GM19468 (cell line): ENCODE measurements around the gene ENTPD8.
"Not testable (repeated sequence)": the region's sequence is repeated elsewhere in the genome, so short reads cannot be mapped to it uniquely, and the experiment has no call there.

ENCODE experiments used
- ATAC-seq: cut with Tn5 transposase; IDR thresholded peaks from one replicate; pipeline ENCODE4 v1.9.1; 2021; ENCODE audit warnings: mild to moderate bottlenecking, moderate library complexity, moderate number of reproducible peaks; ENCODE audit not compliant: unreplicated experiment; ENCODE audit errors: extremely low read depth

ENTPD8 gene

DNA sequence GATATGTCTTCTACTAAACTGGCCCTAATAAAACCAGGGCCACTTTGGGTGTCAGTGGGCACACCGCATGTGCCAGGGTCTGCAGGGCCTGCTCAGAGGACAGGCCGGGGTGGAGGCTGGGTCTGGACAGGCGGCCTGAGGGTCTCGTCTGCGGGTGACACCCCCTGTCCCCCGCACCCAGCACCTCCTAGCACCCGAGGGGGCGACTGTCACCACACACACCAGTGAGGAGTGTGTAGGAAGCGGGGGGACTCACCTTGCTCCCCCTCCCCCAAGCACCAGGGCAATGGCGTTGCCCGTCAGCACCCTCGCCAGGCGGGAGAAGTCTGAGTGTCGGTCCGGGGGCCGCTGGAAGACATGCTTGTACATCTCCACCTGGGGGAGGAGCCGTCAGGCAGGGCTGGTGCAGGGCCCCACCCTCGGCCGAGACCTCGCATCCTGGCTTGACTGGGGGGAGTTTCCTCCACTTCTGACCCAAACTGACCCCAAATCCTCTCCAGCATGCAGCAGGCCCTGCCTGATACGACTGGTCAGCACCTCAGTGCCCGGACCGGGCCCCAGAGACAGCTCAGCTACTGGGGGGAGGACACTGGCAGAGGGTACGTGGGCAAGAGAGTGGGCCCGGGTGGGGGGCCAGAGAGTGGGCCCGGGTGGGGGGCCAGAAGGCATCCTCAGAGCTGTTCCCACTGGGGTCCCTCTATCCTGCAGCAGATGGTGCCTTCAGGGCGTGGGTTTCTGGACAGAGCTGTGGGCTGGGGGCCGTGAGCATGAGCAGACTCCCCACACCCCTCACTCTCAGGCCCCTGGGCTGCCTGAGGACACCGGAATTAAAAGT lies 36.8 kb upstream of the ENTPD8 start:
- ATAC-seq = no peak

DNA sequence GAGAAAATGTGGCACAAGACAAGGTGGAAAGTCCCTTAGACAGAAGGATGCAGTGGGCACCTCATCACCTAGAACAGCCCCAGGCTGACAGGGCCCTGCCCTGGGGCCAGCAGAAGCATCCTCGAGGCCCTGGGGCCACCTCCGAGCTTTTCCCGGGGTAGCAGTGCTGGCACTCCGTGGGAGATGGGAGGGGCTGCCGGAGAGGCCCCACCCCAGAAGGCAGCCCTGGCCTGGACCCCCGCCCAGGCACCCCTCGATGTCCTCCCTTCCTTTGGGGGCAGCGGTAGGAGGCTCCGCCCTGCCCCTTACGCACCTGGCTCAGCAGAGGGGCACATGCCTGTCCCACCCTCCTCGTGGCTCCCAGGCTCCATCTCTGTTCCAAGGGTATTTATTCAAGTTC lies 35.7 kb upstream of the ENTPD8 start:
- ATAC-seq = no peak

DNA sequence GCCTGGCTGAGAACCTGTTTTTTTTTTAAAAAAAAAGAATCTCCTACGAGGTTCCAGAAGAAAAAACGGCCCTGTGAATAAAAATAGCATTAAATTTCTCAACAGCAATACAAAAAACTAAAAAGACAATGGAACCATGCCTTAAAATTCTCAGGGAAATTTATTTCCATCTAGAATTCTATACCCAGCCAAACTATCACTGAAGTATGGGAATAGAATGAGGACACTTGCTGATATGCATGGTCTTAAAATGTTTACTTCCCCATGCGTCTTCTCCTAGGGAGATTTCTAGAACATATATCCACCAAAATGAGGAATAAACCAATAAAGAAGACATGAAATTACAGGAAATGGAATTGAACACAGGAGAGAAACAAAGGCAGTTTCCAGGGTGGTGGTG lies 34.5 kb upstream of the ENTPD8 start:
- ATAC-seq = no peak

DNA sequence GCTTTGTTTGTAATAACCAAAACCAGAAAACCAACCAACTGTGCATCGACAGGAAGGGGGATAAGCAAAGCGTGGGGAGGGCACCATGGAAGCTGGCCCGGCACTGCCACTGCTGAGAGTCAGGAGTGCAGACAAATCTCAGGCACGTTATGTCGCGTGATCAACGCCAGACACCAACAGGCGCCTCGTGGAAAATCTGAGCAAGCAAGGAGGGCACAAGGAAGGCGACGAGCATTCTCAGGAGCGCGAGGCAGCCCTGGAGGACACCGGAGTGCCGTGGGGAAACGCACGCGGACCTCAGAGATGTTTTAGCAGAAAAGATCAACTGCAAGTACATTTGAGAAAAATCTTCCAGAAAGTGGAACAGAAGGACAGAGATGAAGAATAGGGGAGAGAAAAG lies 33.1 kb upstream of the ENTPD8 start:
- ATAC-seq = no peak

DNA sequence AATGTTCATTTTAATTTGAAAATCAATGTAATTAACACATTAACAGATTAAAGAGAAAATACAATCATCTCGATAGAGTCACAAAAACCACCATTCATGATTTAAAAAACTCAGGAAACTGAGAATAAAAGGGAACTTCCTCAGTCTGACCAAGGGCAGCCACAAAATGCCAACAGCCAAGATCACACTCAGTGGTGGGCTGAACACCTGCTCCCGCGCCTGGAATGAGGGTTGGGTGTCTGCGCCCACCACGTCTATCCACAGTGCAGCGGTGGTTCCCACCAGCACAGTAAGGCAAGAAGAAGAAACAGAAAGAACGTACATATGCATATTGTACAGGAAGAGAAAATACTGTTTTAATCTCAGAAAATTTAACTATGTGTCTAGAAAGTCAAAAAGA lies 29.6 kb upstream of the ENTPD8 start:
- ATAC-seq = no peak

DNA sequence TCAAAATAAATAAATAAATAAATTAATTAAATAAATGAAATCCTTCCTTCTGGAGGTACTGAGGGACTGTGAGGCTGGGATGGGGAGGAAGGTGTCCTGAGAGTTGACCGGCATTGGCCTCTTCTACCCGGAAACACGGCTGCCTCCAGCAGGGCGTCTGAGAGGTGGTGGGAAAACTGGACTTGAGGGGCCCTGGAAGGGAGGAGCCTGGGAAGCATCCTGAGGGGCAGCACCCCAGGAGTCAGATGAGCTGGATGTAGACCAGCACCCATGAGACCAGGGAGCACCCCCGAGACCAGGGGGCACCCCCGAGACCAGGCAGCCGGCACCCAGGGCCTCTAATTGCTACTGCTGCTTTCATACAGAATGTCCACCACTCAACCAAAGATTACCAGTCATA lies 26.7 kb upstream of the ENTPD8 start:
- ATAC-seq = no peak

DNA sequence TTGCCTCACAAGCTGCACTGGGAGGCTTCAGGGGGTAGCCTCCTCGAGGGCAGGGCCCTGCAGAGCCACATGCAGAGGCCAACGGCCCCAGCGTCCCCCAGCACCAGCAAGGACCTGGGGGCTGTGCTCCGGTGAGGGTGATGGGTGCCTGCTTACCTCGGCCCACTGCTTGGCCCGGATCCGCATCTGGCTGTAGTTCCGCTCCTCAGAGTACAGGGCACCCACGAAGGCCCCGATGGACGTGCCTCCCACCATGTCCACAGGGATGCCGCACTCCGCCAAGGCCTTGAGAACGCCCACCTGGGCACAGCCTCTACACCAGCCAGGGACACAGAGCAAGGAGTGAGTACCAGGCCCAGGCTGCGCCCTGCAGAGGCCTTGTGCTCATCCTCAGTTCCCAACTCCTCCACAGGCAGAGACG lies 26.0 kb upstream of the ENTPD8 start:
- ATAC-seq = no peak

DNA sequence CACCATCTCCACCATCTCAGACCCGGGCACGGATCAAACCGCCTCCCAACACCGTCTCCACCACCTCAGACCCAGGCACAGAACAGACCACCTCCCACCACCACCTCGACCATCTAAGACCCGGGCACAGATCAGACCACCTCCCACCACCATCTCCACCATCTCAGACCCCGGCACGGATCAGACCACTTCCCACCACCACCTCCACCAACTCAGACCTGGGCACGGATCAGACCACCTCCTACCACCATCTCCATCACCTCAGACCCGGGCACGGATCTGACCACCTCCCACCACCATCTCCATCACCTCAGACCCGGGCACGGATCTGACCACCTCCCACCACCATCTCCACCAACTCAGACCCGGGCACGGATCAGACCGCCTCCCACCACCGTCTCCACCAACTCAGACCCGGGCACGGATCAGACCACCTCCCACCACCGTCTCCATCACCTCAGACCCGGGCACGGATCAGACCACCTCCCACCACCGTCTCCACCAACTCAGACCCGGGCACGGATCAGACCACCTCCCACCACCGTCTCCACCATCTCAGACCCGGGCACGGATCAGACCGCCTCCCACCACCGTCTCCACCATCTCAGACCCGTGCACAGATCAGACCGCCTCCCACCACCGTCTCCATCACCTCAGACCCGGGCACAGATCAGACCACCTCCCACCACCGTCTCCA lies 25.4 kb upstream of the ENTPD8 start:
- ATAC-seq = not testable (repeated sequence)

DNA sequence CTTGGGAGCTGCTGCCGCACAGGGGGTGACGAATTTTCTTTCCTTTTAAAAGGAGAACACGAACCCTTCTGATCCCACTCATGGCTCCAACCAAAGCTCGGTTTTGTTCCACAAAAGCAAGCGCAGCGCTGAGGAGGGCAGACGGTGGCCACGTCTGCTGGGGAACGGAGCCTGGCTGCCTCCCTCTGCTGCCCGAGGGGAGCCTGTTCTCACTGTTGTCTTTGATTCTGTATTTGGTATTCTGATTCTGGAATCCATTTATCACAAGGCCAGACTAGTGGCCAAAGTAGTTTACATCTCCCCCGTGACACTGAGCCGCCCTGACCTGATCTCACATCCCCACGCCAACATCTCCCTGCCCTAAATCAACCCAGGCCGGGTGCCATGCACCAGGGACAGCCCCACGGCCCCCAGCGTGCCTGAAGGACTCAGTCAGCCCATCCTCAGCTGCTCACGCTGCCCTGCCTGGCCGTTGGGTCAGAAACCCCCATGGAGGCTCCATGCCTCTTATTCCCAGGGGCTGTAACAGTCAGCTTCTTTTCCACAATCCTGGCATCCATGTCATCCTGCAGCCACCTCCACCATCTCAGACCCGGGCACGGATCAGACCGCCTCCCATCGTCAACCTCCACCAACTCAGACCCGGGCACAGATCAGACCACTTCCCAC lies 24.7 kb upstream of the ENTPD8 start:
- ATAC-seq = no peak

DNA sequence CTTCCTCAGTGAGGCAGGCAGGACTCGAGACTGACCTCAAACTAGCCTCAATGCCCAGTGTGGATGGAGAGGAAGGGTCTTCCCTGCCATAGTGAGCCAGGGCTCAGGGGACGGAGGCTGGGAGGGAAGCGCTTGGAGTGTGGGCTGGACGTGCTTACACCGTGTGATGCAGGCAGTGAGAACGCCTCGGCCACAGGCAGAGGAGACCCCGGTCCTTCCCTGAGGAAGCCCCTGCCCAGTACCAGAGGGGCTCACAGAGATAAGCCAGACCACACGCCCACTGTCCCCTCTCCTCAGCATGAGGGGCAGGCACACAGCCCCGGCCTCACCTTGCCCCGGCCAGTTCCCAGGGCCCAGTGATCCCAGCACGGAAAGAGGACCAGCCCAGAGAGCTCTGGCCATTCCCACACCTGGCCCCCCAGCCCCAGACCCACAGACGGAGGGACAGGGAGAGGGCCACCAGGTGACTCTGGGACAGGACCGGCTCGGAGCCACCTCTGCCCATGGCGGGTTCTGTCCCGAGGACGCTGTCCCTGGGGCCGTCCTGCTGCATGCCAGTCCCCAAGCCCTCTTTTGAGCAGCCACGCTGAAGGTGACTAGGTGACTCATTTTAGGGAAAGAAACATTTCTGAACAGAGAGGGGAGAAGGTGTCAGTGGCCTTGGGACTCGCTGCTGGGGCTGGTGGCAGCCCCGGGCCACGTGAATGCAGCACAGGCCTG lies 24.0 kb upstream of the ENTPD8 start:
- no peak for ATAC-seq

DNA sequence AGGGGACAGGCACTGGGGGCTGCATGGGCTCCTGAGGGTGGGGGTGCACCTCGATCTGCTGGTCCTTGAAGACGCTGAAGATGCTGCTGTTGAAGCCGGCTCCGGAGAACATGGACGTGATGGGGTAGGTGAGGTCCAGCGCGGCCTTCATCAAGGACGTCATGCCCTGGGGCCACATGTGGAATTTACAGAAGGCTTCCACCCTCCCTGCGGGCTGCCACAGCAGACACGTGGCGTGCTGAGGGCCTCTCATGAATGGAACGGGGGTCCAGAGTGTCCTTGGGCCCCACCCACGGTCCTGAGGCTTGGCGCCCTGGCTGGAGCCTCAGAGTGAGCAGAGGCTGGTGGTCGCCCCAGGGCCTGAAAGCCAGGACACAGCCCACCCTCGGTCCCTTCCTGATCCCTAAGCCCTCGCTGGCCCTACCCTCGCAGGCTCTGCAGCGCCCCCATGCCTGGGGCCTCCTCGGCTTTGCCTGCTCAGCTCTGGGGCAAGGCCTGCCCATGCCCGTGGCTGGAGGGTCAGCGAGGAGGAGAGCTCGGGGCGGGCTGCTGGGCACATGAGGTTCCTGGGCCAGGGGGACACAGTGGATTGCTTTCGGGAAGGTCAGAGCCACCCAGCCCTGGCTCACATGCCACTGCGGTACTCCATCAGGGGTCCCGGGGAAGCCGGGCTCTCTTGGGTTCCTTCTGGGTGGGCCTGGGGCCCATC lies 23.3 kb upstream of the ENTPD8 start:
- ATAC-seq = no peak

DNA sequence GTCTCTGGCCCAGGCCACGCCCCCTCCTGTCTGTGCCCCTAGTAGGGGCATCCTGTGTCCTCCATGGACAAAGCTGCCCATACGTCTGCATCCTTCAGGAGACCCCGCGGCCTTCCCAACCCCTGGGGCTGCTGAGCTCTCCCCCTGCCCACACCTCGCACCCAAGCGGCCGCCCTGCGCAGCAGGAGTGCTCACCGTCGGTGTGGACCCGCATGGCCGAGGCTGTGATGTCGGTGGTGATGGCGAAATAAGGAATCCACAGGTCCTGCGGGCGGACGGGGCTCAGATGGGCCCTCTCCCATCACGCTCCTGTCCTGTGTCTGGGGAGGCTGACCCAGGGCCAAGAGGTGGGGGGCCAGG lies 22.8 kb upstream of the ENTPD8 start:
- ATAC-seq = no peak

DNA sequence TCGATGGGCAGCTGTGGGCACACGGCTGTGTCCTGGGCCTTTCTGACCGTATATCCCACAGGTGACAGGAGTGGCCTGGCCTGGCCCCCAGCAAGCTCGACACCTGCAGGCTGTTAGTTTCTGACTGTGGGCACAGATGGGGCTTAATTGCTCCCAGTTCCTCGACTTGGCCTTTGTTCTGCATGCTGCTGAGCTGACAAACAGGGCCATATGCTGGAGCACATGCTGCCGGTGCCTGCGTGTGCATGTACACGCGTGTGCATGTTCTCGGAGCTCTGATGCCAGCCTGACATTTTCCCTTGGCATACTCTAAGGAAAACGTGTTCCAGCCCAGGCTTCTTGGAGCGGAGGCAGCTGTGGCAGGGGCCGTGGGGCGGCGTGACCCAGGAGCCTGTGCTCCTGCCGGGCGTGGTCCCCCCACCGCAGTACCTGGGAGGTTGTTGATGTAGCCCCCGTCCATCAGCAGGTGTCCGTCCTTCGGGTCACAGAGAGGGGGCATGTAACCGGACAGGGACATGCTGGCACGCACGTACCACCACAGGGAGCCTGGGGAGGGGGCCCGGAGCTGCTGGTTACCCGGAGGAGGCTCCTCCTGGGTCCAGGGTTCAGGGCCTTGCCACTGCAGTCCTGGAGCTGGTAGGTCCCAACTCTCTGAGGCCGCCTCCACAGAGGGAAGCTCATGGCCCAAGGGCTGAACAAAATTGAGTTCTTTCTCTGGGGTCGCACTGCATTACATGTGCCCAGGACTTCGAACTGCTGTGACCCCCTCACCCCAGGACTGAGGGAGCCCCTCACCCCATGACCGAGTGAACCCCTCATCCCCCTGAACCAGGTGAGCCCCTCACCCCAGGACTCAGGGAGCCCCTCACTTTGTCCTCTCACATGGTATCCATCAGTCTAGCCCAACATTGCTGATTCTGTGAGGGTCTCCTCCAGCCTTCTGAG lies 22.1 kb upstream of the ENTPD8 start:
- no peak for ATAC-seq

DNA sequence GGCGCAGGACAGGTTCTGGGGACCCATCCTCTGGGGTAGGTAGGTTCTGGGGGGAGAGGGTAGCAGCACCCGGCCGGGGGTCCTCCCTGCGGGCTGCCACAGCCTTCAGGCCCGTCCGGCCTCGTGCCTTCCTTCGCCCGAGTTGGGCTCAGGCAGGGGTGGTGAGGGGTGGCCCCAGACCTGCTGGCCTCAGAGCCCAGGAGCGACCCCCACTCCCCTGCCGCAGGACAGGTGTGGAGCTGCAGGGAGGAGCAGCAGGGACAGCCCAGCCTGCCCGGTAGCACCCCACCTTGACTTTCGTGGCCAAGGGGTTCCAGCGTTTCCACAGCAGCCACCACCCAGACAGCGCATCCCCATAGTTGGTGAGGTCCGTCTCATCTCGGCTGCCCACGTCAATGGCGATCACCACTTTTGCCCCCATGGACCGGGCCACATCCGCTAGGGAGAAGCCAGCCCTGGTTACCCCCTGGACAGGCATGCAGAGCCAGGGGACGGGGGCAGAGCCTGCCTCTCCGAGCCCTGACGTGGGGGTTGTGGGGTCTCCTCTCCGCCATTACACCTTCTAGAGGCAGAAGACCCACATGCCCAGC lies 21.3 kb upstream of the ENTPD8 start:
- ATAC-seq = no peak

DNA sequence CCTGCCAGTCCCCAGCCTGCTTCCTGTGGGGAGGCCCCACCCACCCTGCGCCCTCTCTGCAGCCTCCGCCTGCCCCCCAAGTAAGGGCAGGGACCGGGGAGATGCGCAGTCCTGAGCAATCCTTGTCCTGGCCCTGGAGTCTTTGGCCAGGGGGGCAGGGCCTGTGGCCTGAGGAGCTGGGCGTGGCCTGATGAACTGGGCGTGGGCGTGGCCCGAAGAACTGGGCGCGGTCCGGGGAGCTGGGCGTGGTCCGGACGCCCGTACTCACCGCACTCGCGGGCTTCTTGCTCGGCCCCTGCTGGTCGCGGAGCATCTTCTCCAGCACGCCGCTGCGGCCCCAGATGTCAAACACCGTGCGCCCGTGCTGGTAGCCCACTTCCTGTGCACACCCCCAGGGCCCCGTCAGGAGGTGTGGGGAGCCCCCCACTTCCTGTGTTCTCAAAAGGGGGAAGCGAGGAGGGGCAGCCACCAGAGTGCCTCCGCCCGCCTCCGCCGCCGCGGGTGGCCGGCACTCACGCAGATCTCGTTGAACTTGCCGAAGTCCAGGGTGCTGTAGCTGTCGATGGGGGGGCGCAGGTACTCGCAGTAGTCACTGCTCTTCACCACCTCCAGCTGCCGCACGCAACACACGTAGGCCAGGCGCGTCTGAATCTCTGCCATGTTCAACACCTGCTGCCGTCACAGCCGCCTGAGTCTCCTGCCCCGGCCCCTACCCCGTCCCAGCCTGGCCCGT lies 20.7 kb upstream of the ENTPD8 start:
- ATAC-seq = peak; percentile 56

DNA sequence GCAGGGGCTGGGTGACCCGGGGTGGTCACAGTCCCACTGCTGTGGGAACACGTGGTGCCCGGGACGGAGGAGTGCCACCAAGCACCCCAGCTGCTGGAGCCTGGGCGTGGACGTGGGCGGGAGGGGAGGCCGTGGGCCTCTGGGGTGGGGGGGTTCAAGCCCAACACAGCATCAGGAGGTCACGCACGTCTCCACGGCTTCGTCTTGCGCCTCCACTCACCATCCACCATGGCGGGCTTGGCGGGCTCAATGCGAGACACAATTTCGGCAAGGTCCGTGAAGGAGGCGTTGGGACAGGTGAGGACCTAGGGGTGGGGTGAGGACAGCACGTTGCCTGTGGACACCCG lies 20.1 kb upstream of the ENTPD8 start:
- ATAC-seq = no peak

DNA sequence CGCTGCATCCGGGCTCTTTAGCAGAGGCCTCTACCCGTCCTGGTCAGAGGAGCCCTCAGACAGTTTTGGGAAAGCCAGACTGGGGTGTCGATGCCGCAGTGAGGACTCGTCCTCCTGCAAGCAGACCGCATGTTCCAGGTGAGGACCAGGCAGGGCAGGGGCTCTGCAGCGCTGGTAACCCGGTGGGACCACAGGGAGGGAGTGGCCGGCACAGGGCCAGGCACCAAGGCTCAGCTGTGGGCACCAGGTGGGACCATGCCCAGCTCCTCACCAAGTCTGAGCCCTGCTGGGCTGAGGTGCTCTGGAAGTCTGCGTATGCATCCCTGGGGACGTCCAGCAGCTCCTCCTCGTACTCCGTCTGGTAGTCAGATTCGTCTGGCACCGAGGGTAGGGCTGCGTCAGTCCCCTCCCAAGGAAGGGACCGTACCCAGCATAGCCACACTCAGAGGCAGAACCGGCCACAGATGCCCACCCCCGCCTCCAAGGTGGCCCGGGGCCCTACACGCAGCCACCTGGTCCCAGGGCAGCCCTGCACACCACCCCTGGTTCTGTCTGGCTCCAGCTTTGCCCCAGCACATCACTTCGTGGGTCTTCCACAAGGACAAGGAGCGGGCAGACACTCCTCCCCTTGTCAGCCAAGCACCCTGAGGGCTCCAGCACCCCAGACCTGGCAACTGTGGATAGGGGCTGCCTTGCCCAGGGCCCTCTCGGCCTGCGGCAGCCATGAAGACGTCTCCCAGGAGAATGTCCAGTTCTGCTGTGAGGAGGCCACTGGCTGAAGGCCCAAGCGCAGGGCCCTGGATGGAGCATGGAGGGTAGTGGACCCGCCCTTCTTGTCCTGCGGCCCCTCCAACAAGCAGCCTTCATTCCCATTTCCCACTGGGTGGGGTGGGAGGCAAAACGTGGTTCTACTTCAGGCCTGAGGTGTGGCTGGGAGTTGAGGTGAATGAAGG lies 19.5 kb upstream of the ENTPD8 start:
- no peak for ATAC-seq
